ENCODE results near the gene PRDM15. TPM values are rescaled to one million over a fixed set of nuclear protein-coding genes. Genes with fewer than 3 reads are reported as not detected.

The PRDM15 gene
- total and polyA plus RNA-seq, 2 donors (not counting 3 experiments of a cell fraction or from before 2014, with no cell fraction given), result 11.8 to 12.9 TPM

GRCh38 chr21:41914965-41915364 is 35.8 kb upstream of the PRDM15 start:
- TF ChIP-seq POLR2AphosphoS5 (IDR thresholded peaks at IDR 0.05; ENCODE audit: insufficient read depth, low read depth, low read length), result no peak
- no peak for TF ChIP-seq MAX (IDR thresholded peaks at IDR 0.05; ENCODE audit: insufficient read depth, insufficient read length)
- TF ChIP-seq CTCF (IDR thresholded peaks at IDR 0.05; ENCODE audit: extremely low read depth in 1 of 2, insufficient read depth in 1 of 2, low read depth in 1 of 2, low read length in 2 of 2), result no peak
- TF ChIP-seq MYC (IDR thresholded peaks at IDR 0.05; ENCODE audit: low read depth, low read length), result no peak
- TF ChIP-seq POLR2A (IDR thresholded peaks at IDR 0.05; ENCODE audit: low read depth, low read length), result no peak
- no peak for TF ChIP-seq JUN (IDR thresholded peaks at IDR 0.05; ENCODE audit: borderline replicate concordance, insufficient read depth, insufficient read length, low read depth)
- TF ChIP-seq FOS (IDR thresholded peaks at IDR 0.05; ENCODE audit: borderline replicate concordance, insufficient read depth, low read length), result no peak
- TF ChIP-seq EZH2 (IDR thresholded peaks at IDR 0.05; ENCODE audit: borderline replicate concordance, low read depth, low read length, severe bottlenecking), result no peak
- no peak for TF ChIP-seq GATA2 (IDR thresholded peaks at IDR 0.05; ENCODE audit: insufficient read depth, insufficient read length, low read depth, low read length)
- Histone ChIP-seq H2AFZ (ENCODE audit: low read depth, low read length) (no peak overlapping the region), H3K9ac (replicated peaks; ENCODE audit: extremely low read depth, insufficient read depth, low read length) (no peak overlapping the region), H3K4me2 (ENCODE audit: insufficient read depth, low read length) (no peak overlapping the region), H3K4me3 (replicated peaks in 1 of 3; ENCODE audit: insufficient read depth in 1 of 3, low read depth in 1 of 3, low read length in 3 of 3) (no peak overlapping the region), H3K4me1 (ENCODE audit: control insufficient read depth, extremely low read depth, insufficient read depth, low read length) (no peaks in the 10 kb centered on the region), H3K79me2 (ENCODE audit: control insufficient read depth, insufficient read depth, low read length) (no peaks in the 10 kb centered on the region), H3K27me3 (ENCODE audit: control insufficient read depth in 2 of 2, insufficient read depth in 2 of 2, low read length in 2 of 2) (no peaks in the 10 kb centered on the region), H3K9me3 (replicated peaks; ENCODE audit: control insufficient read depth, insufficient read depth, low read length) (no peaks in the 10 kb centered on the region), H3K9me1 (replicated peaks; ENCODE audit: control insufficient read depth, extremely low read depth, insufficient read depth, low read length) (no peaks in the 10 kb centered on the region), H3K36me3 (ENCODE audit: control insufficient read depth in 2 of 2, extremely low read depth in 1 of 2, insufficient read depth in 2 of 2, low read length in 2 of 2) (peaks cover 17 to 57% of the 10 kb centered on the region in 2 experiments), H3K27ac (ENCODE audit: insufficient read depth, low read depth, low read length) (no peak overlapping the region), H4K20me1 (replicated peaks; ENCODE audit: control insufficient read depth, extremely low read depth, insufficient read depth, low read length) (no peaks in the 10 kb centered on the region)
- intact Hi-C loops (cut with micrococcal nuclease) (no loop called here), dilution Hi-C loops (cut with MboI; ENCODE audit: extremely low pct_ligation_motif_present, low sequenced_read_pairs) (no loop called here)
- BruUV-seq (replicated peaks), result no TSS peak
- DNase-seq (ENCODE audit: low read depth, low spot score), result no peak
- ChIA-PET CTCF (interaction anchor here (0.7 to 1.6 kb wide), 3 partner anchors 12 to 202 kb away, joined by 3 to 4 read pairs (median 3); no protein-coding TSS in a partner anchor), POLR2A (no interaction called here)
- no peak for FAIRE-seq
